NB4 (cell line): ENCODE results near the gene MKLN1.

Source experiments
- DNase-seq: peaks from one replicate; pipeline ENCODE4 v3.0.0; 2010; ENCODE audit warnings: low read depth
- H3K4me3 ChIP-seq: one replicate; pipeline ENCODE4 v1.5.1; 2011; ENCODE audit warnings: mild to moderate bottlenecking, low read depth, low read length, moderate library complexity
- CTCF ChIP-seq: IDR thresholded peaks from one replicate; pipeline ENCODE4 v1.5.1; 2012; ENCODE audit warnings: low read depth, low read length
- MAX ChIP-seq: IDR thresholded peaks from 2 replicates; pipeline ENCODE4 v1.6.1; 2011; ENCODE audit warnings: low read depth, low read length
- MYC ChIP-seq: IDR thresholded peaks from 2 replicates; pipeline ENCODE4 v1.6.1; 2011; ENCODE audit warnings: low read depth, low read length
- POLR2A ChIP-seq: IDR thresholded peaks from 2 replicates; pipeline ENCODE4 v1.6.1; 2011; ENCODE audit warnings: mild to moderate bottlenecking; ENCODE audit not compliant: insufficient read length; ENCODE audit errors: extremely low read depth

MKLN1 gene

GRCh38 chr7:131327626-131328376 is at the start of gene MKLN1:
MKLN1 (plus strand) TSS chr7:131327876; CDS start chr7:131327900, 24 bp downstream.
- TF ChIP-seq POLR2A, result peak; percentile 86
- TF ChIP-seq CTCF, result no peak
- 0 out of 2 replicates have a peak, but pooled peaks have one; percentile 36 for TF ChIP-seq MAX
- TF ChIP-seq MYC, result no peak; the same call in 1 of the 2 replicates
- H3K4me3 ChIP-seq, result peak within 1 kb of the TSS; percentile 82
- DNase-seq, result peak; percentile 96

GRCh38 chr7:131279044-131279443 is 48.6 kb upstream of the MKLN1 start:
- TF ChIP-seq POLR2A, result no peak
- DNase-seq, result no peak
- no peak overlapping the region for H3K4me3 ChIP-seq

- no peak for DNase-seq
- TF ChIP-seq CTCF (no peak), POLR2A (no peak), MYC (no peak), MAX (no peak)
- no peak overlapping the region for H3K4me3 ChIP-seq
Measured at GRCh38 chr7:131281266-131282048, 46.2 kb upstream of the MKLN1 start.

GRCh38 chr7:131284702-131285419 is 42.8 kb upstream of the MKLN1 start:
- DNase-seq, result no peak

GRCh38 chr7:131285556-131285955 is 42.1 kb upstream of the MKLN1 start:
- H3K4me3 ChIP-seq, result no peak overlapping the region
- TF ChIP-seq MAX (no peak), MYC (no peak), CTCF (no peak), POLR2A (no peak)
- no peak for DNase-seq

More at GRCh38 chr7:131284702-131285419, 42.8 kb upstream of the MKLN1 start:
- no peak overlapping the region for H3K4me3 ChIP-seq
- TF ChIP-seq CTCF, result no peak
- TF ChIP-seq MYC, result no peak
- no peak for TF ChIP-seq POLR2A
- TF ChIP-seq MAX, result no peak

- TF ChIP-seq MAX (no peak), POLR2A (no peak), CTCF (no peak), MYC (no peak)
- no peak overlapping the region for H3K4me3 ChIP-seq
- DNase-seq, result no peak
Measured at GRCh38 chr7:131288450-131288849, 39.2 kb upstream of the MKLN1 start.
